Fibroblast of villous mesenchyme (primary cell): ENCODE measurements around the gene PAPOLA. TPM values are rescaled to one million over a fixed set of nuclear protein-coding genes. Genes with fewer than 3 reads are reported as not detected.

Experiments
- DNase-seq: peaks from one replicate; pipeline ENCODE4 v3.0.0-alpha.2; 2010; ENCODE audit warnings: low read depth
- H3K4me3 ChIP-seq: 2 replicates; pipeline ENCODE4 v1.5.1; 2011; ENCODE audit warnings: low read depth, mild to moderate bottlenecking, low read length
- CTCF ChIP-seq: IDR thresholded peaks from 2 replicates; pipeline ENCODE4 v1.5.1; 2012; ENCODE audit warnings: low read depth, mild to moderate bottlenecking, low read length; ENCODE audit not compliant: insufficient read depth
- total RNA-seq: library from RNA; depleted of rRNA; stranded (reverse); fragments of >200 nt; gene quantifications from 2 replicates; pipeline ENCODE4 v1.2.3, GENCODE V29; 2012

Gene PAPOLA
- total RNA-seq, 1 donor: 148 TPM

DNA sequence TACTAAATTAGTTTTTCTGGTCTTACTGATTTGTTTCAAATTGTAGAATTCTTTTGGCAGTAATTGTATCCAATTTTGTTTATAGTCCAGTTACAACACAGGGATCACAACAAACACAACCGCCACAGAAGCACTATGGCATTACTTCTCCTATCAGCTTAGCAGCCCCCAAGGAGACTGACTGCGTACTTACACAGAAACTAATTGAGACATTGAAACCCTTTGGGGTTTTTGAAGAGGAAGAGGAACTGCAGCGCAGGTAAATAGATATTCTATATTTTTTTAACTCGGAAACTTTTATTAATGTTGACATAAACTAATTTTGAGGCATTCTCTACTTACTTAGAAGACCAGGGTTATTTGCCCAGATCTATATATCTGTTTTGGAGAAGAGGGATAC lies 17.8 kb downstream of the PAPOLA start:
- no peak for TF ChIP-seq CTCF
- no peak overlapping the region for H3K4me3 ChIP-seq
- DNase-seq: no peak

GRCh38 chr14:96525452-96525851 lies 23.3 kb downstream of the PAPOLA start:
- DNase-seq: no peak
- TF ChIP-seq CTCF: no peak
- no peak overlapping the region for H3K4me3 ChIP-seq

DNA sequence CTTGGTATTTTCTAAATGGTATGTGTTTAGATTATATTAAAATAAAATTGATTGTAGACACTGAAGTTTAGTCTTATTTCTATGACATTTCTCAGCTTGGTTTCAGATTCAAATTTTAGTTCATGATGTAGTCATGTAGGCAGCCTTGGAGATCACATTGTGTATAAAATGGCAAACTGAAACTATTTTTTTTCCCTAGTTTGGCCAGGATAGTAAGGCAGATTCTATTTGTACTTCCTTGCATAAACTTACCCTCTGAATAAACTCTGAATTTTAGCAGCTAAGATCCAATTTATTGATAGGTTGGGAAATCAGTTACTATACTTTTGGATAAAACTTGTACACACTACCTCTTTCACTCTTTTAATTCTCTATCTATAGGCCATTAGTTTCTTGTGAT lies 30.4 kb downstream of the PAPOLA start:
- DNase-seq: no peak
- TF ChIP-seq CTCF: no peak
- H3K4me3 ChIP-seq: no peak overlapping the region

DNA sequence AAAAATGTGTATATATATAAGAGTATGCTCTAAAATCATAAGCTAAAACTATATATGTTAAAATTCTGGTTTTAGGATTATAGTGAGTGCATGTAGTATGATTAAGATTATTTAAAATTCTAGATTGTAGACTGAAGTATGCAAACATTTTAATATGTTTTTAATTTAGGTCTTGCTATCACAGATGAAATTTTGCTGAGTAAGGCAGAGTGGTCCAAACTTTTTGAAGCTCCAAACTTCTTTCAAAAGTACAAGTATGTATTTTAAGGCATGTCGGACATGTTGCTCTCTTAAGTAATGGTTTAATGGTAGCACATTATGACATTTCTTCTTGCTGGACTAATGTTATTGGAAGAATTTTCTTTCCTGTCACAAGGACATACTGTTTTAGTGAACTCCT lies 34.6 kb downstream of the PAPOLA start:
- TF ChIP-seq CTCF: no peak
- no peak for DNase-seq
- H3K4me3 ChIP-seq: no peak overlapping the region

GRCh38 chr14:96538097-96538989 lies 36.2 kb downstream of the PAPOLA start:
- DNase-seq: no peak
- H3K4me3 ChIP-seq: no peak overlapping the region

GRCh38 chr14:96538990-96539317 lies 36.8 kb downstream of the PAPOLA start:
- no peak overlapping the region for H3K4me3 ChIP-seq
- no peak for DNase-seq
- TF ChIP-seq CTCF: no peak

More at GRCh38 chr14:96538097-96538989, 36.2 kb downstream of the PAPOLA start:
- TF ChIP-seq CTCF: no peak

GRCh38 chr14:96554315-96554910 lies 52.2 kb downstream of the PAPOLA start:
- H3K4me3 ChIP-seq: no peak overlapping the region
- TF ChIP-seq CTCF: no peak
- no peak for DNase-seq
